Measurements from ENCODE around the gene ATF6. TPM values are rescaled to one million over a fixed set of nuclear protein-coding genes. Genes with fewer than 3 reads are reported as not detected.

ATF6 gene
- total and polyA plus RNA-seq, 4 donors, result 10.0 to 22.5 (median 13.4) TPM

GRCh38 chr1:161933592-161934588, 167.8 kb downstream of the ATF6 start:
- Histone ChIP-seq H3K36me3 (ENCODE audit: control insufficient read depth in 4 of 4, insufficient read depth in 3 of 4, low read depth in 1 of 4, low read length in 3 of 4) (peaks cover 0 to 4% (median 2%) of the 10 kb centered on the region in 4 donors), H3K27ac (ENCODE audit: low read depth in 1 of 2, low read length in 2 of 2) (no peak overlapping the region), H3K27me3 (ENCODE audit: control insufficient read depth in 4 of 4, insufficient read depth in 4 of 4, low read length in 3 of 4) (no peaks in the 10 kb centered on the region), H3K4me1 (ENCODE audit: control insufficient read depth in 4 of 4, insufficient read depth in 4 of 4, low read length in 3 of 4) (no peaks in the 10 kb centered on the region), H3K9ac (ENCODE audit: low read depth in 1 of 2, low read length in 2 of 2) (no peak overlapping the region), H3K4me3 (ENCODE audit: low read depth in 1 of 3, low read length in 3 of 3) (no peak overlapping the region), H3K9me3 (ENCODE audit: control insufficient read depth in 4 of 4, low read length in 3 of 4) (no peaks in the 10 kb centered on the region)
- DNase-seq (ENCODE audit: low spot score), result no peak
- TF ChIP-seq, protein P1, sequence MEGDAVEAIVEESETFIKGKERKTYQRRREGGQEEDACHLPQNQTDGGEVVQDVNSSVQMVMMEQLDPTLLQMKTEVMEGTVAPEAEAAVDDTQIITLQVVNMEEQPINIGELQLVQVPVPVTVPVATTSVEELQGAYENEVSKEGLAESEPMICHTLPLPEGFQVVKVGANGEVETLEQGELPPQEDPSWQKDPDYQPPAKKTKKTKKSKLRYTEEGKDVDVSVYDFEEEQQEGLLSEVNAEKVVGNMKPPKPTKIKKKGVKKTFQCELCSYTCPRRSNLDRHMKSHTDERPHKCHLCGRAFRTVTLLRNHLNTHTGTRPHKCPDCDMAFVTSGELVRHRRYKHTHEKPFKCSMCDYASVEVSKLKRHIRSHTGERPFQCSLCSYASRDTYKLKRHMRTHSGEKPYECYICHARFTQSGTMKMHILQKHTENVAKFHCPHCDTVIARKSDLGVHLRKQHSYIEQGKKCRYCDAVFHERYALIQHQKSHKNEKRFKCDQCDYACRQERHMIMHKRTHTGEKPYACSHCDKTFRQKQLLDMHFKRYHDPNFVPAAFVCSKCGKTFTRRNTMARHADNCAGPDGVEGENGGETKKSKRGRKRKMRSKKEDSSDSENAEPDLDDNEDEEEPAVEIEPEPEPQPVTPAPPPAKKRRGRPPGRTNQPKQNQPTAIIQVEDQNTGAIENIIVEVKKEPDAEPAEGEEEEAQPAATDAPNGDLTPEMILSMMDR (IDR thresholded peaks at IDR 0.05; ENCODE audit: low read depth, low read length, missing input control), result no peak
- TF ChIP-seq FOXA1 (IDR thresholded peaks at IDR 0.05) (no peak), HNF4G (IDR thresholded peaks at IDR 0.05) (no peak), REST (IDR thresholded peaks at IDR 0.05) (no peak), NR2F2 (IDR thresholded peaks at IDR 0.05) (no peak), JUND (IDR thresholded peaks at IDR 0.05) (no peak), TAF1 (conservative IDR thresholded peaks at IDR 0.05) (no peak), YY1 (IDR thresholded peaks at IDR 0.05) (no peak), HNF4A (conservative IDR thresholded peaks at IDR 0.05) (no peak), RXRA (IDR thresholded peaks at IDR 0.05) (no peak), ATF3 (IDR thresholded peaks at IDR 0.05) (no peak), RAD21 (IDR thresholded peaks at IDR 0.05) (no peak), FOXA2 (IDR thresholded peaks at IDR 0.05) (no peak), GABPA (IDR thresholded peaks at IDR 0.05 in 1 of 2, conservative IDR thresholded peaks at IDR 0.05 in 1 of 2) (no peak), EGR1 (IDR thresholded peaks at IDR 0.05; ENCODE audit: low read depth in 2 of 2) (no peak)
- TF ChIP-seq, protein P2, sequence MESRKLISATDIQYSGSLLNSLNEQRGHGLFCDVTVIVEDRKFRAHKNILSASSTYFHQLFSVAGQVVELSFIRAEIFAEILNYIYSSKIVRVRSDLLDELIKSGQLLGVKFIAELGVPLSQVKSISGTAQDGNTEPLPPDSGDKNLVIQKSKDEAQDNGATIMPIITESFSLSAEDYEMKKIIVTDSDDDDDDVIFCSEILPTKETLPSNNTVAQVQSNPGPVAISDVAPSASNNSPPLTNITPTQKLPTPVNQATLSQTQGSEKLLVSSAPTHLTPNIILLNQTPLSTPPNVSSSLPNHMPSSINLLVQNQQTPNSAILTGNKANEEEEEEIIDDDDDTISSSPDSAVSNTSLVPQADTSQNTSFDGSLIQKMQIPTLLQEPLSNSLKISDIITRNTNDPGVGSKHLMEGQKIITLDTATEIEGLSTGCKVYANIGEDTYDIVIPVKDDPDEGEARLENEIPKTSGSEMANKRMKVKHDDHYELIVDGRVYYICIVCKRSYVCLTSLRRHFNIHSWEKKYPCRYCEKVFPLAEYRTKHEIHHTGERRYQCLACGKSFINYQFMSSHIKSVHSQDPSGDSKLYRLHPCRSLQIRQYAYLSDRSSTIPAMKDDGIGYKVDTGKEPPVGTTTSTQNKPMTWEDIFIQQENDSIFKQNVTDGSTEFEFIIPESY (IDR thresholded peaks at IDR 0.05), result no peak
- 77% methylated on average over 6 of the region's 6 CpGs for WGBS

Measured in liver (tissue), 9 donors.